GM12872 (cell line): ENCODE results near the gene HOXB9.

ENCODE experiments used
- CTCF ChIP-seq: IDR thresholded peaks from 3 replicates; pipeline ENCODE4 v1.5.1; 2011; ENCODE audit warnings: low read depth, mild to moderate bottlenecking, low read length, moderate library complexity; ENCODE audit not compliant: insufficient read depth

Gene HOXB9

DNA sequence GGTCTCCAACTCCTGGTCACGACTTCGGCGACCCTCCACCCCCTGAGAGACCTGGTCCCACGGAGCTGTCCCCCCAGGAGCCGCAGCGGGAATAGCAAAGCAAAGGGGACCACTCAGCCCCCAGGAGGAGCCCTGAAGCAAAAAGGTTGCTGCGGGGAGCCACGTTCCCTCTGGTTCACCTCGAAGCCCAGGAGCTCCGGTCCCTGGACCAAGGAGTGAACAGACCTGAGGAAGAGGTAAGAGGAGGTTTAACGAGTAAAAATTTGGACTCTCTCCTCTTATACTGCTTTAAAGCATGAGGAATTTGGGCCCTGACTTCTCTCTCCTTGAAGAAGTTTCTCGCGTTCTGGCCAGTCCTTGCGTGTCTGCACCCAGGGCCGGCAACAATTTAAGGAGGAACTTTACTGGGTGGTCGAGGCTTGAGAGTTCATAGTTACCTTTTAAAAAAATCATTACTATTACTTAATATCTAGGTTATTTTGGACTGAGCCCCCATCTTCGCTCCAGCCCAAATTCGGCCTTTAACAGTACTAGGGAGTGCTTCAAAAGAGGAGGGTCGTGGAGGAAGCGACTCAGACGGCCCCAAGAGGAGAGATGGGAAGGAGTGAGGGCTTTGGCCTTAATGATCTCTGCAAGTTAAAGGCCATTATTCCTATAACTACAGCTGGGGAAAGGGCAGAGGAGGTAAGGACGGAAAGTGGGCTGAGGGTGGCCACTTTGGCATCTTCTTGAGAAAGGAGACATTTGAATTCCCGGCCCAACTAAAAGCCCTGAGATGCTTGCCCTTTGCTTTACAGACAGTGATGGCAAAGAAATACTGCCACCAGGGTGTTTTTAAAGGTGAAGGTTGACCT lies 16.9 kb upstream of the HOXB9 start:
- TF ChIP-seq CTCF: no peak

DNA sequence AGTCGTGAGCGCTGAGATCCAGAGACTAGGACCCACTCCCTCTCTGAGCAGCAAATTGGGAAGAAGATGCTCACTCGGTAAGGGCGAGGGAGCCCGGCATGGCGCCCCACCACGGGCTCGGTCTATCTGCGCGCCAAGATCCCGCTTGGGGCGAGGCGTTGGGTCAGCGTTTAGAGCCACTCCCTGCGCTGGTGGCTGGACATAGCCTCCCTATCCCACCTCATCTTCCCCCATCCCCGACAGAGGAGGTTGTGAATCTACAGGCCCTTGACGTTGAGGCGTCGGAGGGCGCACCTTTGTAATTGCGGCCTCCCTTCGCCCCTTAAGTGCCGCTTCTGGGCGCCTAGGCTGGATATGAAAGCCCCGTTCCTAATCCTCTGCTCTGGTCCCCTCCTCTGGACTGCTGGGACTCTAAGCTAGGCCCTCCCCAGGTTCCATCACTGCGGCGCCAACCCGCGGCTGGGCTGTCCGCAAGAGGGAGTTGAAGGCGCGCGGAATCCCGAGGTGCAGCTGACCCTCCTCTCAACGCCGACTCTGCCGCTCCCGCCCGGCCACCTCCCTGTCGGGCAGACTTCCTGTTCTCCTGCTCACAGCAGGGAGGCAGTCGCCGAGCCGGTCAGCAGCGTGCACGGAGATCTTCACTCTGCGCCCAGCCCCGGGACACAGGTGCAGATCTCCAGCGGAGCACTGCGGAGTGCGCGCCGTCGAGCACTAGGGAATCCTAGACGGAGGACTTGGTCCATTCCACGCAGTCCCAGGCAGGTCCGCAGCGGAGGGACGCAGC lies 16.1 kb upstream of the HOXB9 start:
- no peak for TF ChIP-seq CTCF

DNA sequence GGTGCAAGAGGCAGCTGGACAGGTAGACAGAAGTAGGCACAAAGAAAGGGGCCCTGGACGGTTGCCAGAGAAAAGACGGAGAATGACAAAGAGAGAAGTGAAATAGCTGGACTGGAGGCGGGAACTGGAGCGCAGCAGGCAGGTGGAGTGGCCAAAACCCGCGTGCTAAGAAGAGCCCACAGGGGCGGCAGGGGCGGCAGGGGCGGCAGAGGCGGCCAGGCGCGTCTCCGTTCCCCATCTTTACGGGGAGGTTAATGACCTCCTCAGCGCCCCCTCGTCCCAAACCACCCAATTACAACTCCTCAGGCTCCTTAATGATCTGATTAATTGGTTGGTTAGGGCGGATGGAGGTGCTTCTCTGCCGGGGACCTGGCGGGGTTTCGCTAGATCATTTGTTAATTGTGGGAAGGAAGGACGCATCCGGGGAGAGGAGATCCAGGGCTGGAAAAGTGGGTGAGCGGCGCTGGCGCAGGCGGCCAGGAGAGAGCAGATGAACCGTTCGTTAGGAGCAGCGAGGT lies 15.4 kb upstream of the HOXB9 start:
- TF ChIP-seq CTCF: no peak

DNA sequence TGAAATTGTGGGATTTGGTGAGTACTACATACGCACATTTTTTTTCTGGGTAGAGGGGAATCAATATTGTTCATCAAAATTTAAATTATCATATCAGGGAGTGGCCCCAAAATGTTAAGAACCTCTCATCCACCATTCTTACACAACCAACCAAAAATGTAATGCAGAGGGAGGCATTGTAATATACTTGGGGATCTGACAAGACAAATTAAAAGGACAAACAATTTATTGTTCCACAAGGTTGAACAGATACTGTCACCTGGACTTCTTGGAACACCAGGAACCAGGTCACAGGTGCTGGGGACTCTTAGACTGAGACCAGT lies 14.7 kb upstream of the HOXB9 start:
- TF ChIP-seq CTCF: no peak

DNA sequence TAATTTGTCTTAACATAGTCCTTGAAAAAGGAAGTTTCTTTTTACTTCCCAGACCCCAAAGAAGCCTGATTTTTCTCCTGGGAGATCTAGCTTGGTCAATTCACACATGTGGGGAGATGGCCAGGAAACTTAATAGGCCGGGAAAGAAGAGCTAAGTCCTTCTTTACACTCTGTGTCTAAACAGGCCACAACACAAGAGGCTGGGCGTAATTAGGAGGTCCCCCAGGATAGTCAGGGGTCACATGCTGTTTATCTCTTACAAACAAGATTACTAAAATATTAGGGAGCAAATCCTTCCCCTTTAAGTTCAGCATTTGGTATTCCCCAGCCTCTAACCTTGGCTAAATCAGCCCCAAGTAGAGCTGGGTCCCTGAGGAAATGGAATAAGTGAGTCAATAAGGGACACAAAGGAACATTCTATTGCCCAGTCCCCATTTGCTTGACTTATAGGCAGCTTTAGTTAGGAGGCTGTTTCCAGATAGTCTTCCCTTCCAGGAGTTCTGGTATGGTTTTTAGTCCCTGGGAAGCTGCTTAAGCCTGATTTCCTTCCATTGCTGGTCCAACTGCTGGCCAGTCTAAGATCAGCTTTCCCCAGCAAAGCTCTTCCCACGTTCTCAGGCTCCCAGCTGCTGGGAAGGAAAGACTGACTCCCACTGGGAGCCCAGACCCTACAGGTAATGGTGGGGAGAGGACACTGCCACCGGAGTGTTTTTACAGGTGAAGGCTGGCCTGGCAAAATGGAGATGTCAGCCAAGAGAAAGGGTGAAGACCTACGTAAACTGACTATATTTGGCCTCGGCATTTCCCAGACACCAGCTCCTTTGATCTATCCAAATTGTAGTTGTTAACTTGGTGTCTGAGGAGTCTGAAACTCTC lies 14.1 kb upstream of the HOXB9 start:
- no peak for TF ChIP-seq CTCF

DNA sequence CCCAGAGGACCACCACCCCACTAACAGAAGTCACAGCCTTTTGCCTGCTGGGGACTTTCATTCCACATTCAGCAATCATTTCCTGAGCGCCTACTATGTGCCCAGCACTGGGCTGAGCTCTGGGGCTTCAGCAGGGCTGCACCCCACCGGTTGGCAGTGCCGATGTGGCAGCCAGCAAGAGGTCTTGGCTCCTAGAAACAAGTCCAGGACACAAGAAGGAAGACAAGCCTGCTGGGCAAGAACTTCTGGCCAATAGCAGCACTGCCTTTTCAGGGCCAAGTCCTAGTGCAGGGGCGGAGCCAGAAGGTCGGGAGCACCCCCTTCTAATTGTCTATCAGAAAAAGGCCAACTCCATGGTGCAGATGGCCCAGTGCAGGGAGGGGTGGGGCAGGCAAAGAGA lies 13.0 kb upstream of the HOXB9 start:
- TF ChIP-seq CTCF: no peak
